GM18517 (cell line): Measurements from ENCODE around the gene SERPINA5.
"Not testable (repeated sequence)": the region's sequence is repeated elsewhere in the genome, so short reads cannot be mapped to it uniquely, and the experiment has no call there.

Source experiments
- ATAC-seq: cut with Tn5 transposase; IDR thresholded peaks from one replicate; pipeline ENCODE4 v1.9.1; 2021; ENCODE audit warnings: mild to moderate bottlenecking, moderate library complexity; ENCODE audit not compliant: unreplicated experiment

SERPINA5 gene

DNA sequence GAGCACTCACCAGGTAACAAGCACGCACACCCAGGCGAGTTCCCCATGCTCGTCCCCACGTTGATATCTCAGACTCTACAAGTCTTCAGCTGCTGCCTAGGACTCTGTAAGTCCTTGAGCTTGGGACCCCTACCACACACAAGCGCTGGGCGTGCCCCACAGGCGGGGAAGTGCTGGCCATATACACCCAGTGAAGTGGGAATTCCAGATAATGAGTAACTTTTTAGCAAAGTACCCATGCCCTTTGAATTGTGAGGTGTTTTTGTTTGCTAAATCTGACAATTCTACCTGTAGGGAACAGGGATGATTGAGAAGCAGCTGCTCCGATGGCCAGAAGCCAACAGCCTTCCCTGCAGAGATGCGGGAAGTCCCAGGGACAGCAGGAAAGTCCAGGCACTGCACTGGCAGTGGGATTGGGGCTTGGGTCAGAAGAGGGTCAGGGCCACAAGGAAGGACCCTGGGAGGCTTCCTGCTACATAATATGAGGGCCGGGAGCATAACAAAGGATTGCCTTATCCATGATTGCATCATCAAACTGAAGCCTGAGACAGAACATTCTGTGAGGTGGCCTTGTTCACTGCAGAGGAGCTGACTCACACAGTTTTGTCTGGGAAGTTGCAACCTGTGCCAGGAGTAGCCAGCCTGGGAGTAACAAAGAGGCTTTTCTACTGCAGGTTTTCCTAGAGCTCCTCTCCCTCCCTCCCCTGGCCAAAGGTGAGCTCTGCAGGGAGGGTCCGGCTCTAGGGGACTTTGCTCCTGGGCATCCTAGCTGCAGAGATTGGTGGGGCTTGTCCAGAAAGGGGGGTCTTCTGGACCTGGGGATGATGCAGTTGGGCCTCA is 17.8 kb downstream of the SERPINA5 start:
- ATAC-seq, result no peak

DNA sequence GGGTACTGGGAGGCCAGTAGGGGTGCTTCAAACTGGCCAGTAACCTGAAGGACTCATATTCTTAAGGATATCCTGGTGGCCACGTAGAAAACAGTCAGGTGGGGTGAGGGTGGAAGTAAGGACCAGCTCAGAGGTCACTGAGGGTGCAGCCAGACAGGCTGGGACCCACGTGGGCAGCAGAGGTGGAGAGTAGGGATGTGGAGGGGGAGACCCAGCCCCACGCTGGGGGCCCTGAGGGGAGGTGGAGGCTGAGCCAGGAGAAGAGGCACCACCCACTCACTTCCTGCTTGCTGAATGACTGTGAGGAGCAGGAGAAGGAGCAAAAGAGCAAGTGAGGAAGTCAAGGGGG is 18.4 kb downstream of the SERPINA5 start:
- ATAC-seq, result no peak

DNA sequence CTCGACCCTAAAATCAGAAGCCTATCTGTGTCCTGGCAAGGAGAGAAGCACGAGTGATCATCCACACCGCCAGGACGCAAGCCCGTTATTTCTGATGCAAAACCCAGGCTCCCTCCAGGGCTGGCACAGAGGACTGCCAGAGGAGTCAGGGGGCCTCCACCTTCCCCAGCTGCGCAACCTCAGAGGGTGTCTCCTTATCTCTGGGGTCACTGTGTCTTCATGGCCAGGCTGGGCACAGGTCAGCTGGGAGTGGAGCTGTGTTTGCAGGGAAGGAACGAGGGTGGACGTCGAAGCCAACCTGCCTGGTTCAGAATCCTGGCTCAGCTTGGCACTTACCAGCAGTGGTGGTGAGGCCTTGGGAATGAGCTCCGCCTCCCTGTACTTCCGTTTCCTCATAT is 18.9 kb downstream of the SERPINA5 start:
- ATAC-seq, result no peak

DNA sequence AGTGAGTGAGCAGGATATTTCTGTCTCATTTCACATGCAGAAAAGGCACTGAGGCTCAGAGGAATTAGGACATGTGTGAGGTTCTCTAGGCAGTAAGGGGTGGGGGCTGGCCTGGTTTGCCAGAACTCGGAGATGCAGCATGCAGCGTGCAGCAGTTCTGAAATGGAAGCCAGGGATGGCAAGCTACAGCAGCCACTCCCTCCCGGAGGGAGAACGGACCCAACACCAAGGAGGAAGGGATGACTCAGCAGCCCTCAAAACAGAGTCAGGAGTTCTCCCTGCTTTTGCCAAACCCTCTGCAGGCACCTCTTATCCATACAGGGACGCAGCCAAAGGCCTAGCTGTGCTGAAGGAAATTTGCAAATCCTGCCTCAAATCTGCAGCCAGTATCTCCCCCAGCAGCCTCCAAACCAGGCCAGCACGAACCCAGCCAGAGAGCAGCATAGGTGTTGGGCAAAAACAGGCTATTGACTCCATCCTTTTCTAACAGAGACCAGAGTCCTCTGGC is 20.7 kb downstream of the SERPINA5 start:
- no peak for ATAC-seq

DNA sequence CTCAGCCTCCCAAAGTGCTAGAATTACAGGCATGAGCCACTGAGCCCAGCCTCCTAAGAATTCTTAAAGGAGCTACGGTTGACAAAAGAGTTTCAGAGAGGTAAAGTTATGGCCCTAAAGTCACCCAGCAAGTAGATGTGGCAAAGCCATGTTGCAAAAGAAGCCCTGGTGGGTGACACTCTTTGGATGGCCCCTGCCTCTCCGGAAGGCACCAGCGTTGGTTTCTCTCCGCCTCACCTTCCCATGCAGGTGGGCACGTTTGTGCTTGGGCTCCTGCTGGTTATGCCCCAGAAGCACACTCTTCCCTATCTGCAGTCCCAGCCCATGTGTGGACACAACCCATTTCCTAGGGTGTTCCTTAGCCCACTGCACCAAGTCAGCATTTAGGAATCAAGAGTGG is 21.5 kb downstream of the SERPINA5 start:
- ATAC-seq, result no peak

- ATAC-seq, result no peak
Observed at GRCh38 chr14:94605361-94605760, 24.1 kb downstream of the SERPINA5 start.

GRCh38 chr14:94608966-94609365 is 27.7 kb downstream of the SERPINA5 start:
- not testable (repeated sequence) for ATAC-seq

GRCh38 chr14:94611179-94611578 is 30.0 kb downstream of the SERPINA5 start:
- no peak for ATAC-seq

- no peak for ATAC-seq
Observed at GRCh38 chr14:94612174-94612573, 30.9 kb downstream of the SERPINA5 start, which contains the start of gene SERPINA3. Gene SERPINA3 (plus strand): TSS chr14:94612391. CDS start chr14:94614442, 2,051 bp downstream.

- no peak for ATAC-seq
Observed at GRCh38 chr14:94612580-94613554, 31.6 kb downstream of the SERPINA5 start.

GRCh38 chr14:94613720-94614644 is 32.8 kb downstream of the SERPINA5 start:
- ATAC-seq, result no peak

GRCh38 chr14:94614802-94615201 is 33.6 kb downstream of the SERPINA5 start:
- no peak for ATAC-seq

GRCh38 chr14:94615254-94615653 is 34.0 kb downstream of the SERPINA5 start:
- no peak for ATAC-seq

GRCh38 chr14:94615823-94616570 is 34.8 kb downstream of the SERPINA5 start:
- ATAC-seq, result no peak

DNA sequence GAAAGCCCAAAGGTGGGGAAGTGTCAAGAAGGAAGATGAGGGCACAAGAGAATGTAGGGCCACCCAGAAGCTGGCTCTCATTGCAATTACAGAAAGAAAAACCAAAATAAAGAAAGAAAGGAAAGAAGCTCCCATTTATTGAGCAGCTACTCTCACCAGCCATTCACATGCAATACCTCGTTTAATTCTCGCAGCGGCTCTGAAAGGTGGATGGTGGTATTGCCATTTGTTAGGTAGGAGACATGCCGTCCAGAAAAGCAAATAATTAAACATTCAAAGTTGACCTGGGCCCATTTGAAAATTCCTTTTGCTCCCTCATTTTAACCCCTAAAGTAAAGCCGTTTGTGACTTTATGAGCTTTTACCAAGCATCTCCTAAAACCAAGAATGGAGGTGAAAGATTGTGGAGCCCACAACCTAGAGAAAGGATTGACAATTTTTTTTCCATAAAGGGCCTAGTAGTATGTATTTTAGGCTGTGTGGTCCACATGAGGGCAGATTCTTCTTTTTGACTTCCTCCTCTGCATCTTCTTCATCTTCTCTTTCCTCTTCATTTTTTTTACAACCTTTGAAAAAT is 36.2 kb downstream of the SERPINA5 start:
- no peak for ATAC-seq

DNA sequence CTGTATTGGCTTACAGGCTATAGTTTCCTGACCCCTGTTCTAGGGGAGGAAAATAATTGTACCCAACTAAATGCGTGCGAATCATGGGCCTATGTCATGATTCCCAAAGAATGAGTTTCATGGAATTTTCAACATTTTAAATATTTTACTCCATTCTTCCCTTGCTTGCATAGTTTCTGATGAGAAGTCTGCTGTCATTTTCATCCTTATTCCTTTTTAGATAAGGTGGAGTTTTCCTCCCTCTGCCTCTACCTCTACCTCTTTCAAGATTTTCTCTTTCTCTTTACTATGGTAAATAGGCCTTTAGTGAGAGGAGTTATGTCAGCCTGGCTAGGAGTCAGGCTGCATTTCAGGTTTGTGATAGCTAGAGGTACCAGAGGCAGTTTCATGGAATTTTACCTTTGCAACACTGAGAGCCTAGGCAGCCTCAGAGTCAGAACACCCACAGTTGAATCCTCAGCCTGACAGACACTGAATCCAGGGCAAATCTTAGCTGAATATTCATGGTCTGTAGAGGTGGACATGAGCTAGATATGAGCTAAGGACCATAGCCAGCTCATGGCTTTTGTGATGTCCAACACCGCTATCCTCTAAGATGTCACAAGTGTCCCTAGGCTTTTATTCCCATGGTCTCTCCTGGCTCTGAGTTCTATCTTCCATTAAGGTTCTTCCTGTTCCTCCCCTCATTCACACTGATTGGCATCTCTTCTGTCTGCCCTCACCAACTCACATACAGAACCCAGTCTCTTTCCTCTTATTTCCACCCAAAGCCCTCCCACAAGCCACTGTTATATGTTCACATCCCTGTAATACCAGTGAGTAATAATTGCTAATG is 37.0 kb downstream of the SERPINA5 start:
- ATAC-seq, result no peak

GRCh38 chr14:94619297-94619696 is 38.1 kb downstream of the SERPINA5 start:
- no peak for ATAC-seq

DNA sequence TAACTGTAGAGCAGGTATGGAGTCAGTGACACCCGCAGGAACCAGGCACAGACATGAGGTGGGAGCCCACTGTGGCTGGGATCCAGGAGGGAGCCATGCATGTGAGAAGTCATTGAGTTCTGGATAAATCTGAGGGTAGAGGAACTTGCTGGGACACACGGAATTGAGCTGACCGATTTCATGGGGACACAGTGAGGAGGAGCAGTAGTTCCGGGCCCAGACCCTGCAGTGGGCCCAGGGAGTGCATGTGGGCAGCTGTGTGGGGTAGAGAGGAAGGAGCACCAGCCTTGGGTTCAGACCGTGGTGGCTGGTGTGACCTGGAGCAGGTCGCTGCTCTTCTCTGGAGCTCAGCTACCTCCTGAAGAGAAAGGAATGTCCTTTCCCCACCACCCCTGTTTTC is 39.4 kb downstream of the SERPINA5 start:
- no peak for ATAC-seq
